ENCODE measurements around the gene ODAD2. TPM values are rescaled to one million over a fixed set of nuclear protein-coding genes. Genes with fewer than 3 reads are reported as not detected.

The ODAD2 gene, protein sequence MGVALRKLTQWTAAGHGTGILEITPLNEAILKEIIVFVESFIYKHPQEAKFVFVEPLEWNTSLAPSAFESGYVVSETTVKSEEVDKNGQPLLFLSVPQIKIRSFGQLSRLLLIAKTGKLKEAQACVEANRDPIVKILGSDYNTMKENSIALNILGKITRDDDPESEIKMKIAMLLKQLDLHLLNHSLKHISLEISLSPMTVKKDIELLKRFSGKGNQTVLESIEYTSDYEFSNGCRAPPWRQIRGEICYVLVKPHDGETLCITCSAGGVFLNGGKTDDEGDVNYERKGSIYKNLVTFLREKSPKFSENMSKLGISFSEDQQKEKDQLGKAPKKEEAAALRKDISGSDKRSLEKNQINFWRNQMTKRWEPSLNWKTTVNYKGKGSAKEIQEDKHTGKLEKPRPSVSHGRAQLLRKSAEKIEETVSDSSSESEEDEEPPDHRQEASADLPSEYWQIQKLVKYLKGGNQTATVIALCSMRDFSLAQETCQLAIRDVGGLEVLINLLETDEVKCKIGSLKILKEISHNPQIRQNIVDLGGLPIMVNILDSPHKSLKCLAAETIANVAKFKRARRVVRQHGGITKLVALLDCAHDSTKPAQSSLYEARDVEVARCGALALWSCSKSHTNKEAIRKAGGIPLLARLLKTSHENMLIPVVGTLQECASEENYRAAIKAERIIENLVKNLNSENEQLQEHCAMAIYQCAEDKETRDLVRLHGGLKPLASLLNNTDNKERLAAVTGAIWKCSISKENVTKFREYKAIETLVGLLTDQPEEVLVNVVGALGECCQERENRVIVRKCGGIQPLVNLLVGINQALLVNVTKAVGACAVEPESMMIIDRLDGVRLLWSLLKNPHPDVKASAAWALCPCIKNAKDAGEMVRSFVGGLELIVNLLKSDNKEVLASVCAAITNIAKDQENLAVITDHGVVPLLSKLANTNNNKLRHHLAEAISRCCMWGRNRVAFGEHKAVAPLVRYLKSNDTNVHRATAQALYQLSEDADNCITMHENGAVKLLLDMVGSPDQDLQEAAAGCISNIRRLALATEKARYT
- polyA plus RNA-seq (2012; ENCODE audit: insufficient read length, low read depth) = not detected

DNA sequence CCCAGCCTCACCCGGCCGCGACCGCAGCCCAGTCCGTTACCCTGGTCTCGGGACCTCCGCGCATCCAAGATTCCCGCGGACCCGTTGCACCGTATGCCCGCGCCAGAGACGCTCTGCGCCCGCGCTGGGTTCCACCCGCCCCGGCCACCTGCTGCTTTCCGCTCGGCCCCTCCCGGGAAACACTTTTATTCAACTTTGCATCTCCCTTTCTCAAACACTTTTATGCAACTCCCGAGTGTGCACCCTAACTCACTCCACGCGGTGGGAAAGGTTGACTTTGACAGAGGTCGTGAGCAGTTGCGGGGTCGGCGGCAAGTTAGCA, at the start of gene ODAD2:
Gene ODAD2 (minus strand): TSS at position 126 of the 322 bp plus-strand sequence. CDS start 3,937 bp downstream, outside the sequence.
- TF ChIP-seq POLR2AphosphoS5 (IDR thresholded peaks at IDR 0.05; ENCODE audit: low read depth, low read length) (no peak), FOXP2 (optimal IDR thresholded peaks at IDR 0.05; ENCODE audit: borderline replicate concordance, extremely low read depth, extremely low read length, insufficient read depth) (no peak)

DNA sequence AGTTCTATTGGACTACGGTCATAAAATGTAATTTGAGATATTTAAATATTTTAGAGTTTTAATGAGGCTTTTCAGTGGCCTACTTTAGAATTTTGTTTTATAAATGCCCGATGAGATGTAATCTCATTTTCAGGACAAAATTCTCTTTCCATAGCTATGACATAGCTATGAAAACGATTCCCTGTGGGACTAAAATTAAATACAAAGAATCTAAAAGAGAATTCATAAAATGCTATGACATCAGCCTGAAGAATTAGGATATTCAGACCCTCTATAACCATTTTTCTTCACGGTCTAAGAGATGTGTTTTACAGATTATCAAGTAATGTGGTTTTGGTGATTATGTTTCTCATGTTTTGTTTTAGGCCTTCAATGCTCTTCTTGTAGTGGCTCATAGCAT, 48.2 kb upstream of the ODAD2 start:
- TF ChIP-seq SIN3A (IDR thresholded peaks at IDR 0.05; ENCODE audit: borderline replicate concordance, insufficient read depth, low read length) (no peak), FOXP2 (optimal IDR thresholded peaks at IDR 0.05; ENCODE audit: borderline replicate concordance, extremely low read depth, extremely low read length, insufficient read depth) (no peak), POLR2AphosphoS5 (IDR thresholded peaks at IDR 0.05; ENCODE audit: low read depth, low read length) (no peak), TAF1 (IDR thresholded peaks at IDR 0.05; ENCODE audit: borderline replicate concordance, insufficient read depth, low read length) (no peak)
- TF ChIP-seq, protein P1, sequence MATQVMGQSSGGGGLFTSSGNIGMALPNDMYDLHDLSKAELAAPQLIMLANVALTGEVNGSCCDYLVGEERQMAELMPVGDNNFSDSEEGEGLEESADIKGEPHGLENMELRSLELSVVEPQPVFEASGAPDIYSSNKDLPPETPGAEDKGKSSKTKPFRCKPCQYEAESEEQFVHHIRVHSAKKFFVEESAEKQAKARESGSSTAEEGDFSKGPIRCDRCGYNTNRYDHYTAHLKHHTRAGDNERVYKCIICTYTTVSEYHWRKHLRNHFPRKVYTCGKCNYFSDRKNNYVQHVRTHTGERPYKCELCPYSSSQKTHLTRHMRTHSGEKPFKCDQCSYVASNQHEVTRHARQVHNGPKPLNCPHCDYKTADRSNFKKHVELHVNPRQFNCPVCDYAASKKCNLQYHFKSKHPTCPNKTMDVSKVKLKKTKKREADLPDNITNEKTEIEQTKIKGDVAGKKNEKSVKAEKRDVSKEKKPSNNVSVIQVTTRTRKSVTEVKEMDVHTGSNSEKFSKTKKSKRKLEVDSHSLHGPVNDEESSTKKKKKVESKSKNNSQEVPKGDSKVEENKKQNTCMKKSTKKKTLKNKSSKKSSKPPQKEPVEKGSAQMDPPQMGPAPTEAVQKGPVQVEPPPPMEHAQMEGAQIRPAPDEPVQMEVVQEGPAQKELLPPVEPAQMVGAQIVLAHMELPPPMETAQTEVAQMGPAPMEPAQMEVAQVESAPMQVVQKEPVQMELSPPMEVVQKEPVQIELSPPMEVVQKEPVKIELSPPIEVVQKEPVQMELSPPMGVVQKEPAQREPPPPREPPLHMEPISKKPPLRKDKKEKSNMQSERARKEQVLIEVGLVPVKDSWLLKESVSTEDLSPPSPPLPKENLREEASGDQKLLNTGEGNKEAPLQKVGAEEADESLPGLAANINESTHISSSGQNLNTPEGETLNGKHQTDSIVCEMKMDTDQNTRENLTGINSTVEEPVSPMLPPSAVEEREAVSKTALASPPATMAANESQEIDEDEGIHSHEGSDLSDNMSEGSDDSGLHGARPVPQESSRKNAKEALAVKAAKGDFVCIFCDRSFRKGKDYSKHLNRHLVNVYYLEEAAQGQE (IDR thresholded peaks at IDR 0.05; ENCODE audit: insufficient read depth in 1 of 2, low read depth in 2 of 2, low read length in 2 of 2) = no peak

DNA sequence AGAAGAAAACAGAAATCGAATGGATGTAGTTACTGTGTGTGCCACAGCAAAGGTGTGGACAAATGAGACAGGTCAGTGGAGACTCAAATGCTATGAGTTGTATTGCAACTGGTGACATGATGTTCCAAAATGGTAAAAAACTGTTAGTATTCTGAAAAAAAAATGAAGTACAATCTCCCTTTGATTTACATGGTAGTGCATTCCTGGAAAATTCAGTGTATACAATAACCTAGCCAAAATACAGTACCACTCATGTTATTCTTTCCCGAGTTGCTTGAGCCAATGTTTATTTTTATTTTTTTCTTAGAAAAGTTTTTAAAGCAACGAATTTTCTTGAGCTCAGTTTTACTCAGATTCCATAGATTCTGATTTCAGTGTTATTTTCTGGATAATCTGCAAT, 47.7 kb upstream of the ODAD2 start:
- TF ChIP-seq SIN3A (IDR thresholded peaks at IDR 0.05; ENCODE audit: borderline replicate concordance, insufficient read depth, low read length) = no peak
- TF ChIP-seq TAF1 (IDR thresholded peaks at IDR 0.05; ENCODE audit: borderline replicate concordance, insufficient read depth, low read length) = no peak
- TF ChIP-seq POLR2AphosphoS5 (IDR thresholded peaks at IDR 0.05; ENCODE audit: low read depth, low read length) = no peak
- TF ChIP-seq, protein P1 (IDR thresholded peaks at IDR 0.05; ENCODE audit: insufficient read depth in 1 of 2, low read depth in 2 of 2, low read length in 2 of 2) = no peak
- no peak for TF ChIP-seq FOXP2 (optimal IDR thresholded peaks at IDR 0.05; ENCODE audit: borderline replicate concordance, extremely low read depth, extremely low read length, insufficient read depth)

DNA sequence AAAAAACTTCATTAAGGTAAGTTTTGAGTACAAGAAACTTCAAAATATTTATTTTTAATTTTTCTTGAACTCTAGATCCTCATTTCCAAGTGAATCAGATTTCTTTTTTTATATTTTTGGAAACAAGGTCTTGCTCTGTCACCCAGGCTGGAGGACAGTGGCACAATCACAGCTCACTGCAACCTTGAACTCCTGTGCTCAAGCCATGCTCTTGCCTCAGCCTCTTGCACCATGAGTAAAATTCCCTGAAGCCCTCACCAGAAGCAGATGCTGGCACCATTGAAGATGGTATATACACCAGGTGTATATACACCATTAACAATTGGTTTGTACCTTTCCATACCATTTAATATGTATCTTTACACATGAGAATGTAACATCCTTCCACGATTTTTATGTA, 45.1 kb upstream of the ODAD2 start:
- TF ChIP-seq TAF1 (IDR thresholded peaks at IDR 0.05; ENCODE audit: borderline replicate concordance, insufficient read depth, low read length) (no peak), FOXP2 (optimal IDR thresholded peaks at IDR 0.05; ENCODE audit: borderline replicate concordance, extremely low read depth, extremely low read length, insufficient read depth) (no peak), SIN3A (IDR thresholded peaks at IDR 0.05; ENCODE audit: borderline replicate concordance, insufficient read depth, low read length) (no peak), POLR2AphosphoS5 (IDR thresholded peaks at IDR 0.05; ENCODE audit: low read depth, low read length) (no peak)
- TF ChIP-seq, protein P1 (IDR thresholded peaks at IDR 0.05; ENCODE audit: insufficient read depth in 1 of 2, low read depth in 2 of 2, low read length in 2 of 2) = no peak

DNA sequence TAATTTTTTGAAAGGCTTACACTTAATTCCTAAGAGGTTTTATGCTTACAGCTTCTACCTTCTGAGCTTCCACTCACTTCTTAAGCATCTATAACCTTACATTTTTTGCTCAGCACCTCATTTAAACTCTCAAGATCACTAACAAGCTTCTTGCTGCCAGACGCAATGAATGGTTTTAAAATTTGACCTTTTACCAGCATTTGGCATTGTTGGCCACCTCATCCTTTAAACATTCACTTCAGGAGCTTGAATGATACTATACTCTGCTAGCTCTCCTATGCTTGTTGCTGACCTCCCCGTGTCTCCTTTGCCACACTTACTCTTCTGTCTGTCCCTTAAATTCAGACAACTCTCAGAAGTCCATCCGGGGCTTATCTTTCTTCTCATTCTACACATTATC, 37.7 kb upstream of the ODAD2 start:
- TF ChIP-seq FOXP2 (optimal IDR thresholded peaks at IDR 0.05; ENCODE audit: borderline replicate concordance, extremely low read depth, extremely low read length, insufficient read depth) (no peak), TAF1 (IDR thresholded peaks at IDR 0.05; ENCODE audit: borderline replicate concordance, insufficient read depth, low read length) (no peak), POLR2AphosphoS5 (IDR thresholded peaks at IDR 0.05; ENCODE audit: low read depth, low read length) (no peak), SIN3A (IDR thresholded peaks at IDR 0.05; ENCODE audit: borderline replicate concordance, insufficient read depth, low read length) (no peak)
- TF ChIP-seq, protein P1 (IDR thresholded peaks at IDR 0.05; ENCODE audit: insufficient read depth in 1 of 2, low read depth in 2 of 2, low read length in 2 of 2) = no peak

All from PFSK-1 (cell line).